GM23248 (cell line): ENCODE measurements around the gene PELI2.

ENCODE experiments used
- EZH2 ChIP-seq: fragments of 200-600 bp; sonication (generic); IDR thresholded peaks from 2 replicates; pipeline ENCODE4 v1.6.1; 2018; ENCODE audit warnings: antibody characterized with exemption, mild to moderate bottlenecking; ENCODE audit not compliant: insufficient read depth, poor library complexity, severe bottlenecking
- EZH2phosphoT487 ChIP-seq: fragments of 200-600 bp; sonication (generic); IDR thresholded peaks from 2 replicates; pipeline ENCODE4 v1.6.1; 2018; ENCODE audit warnings: antibody characterized with exemption, moderate library complexity, mild to moderate bottlenecking, low read depth; ENCODE audit not compliant: insufficient read depth

GRCh38 chr14:56202256-56202655 is 84.0 kb downstream of the PELI2 start:
- TF ChIP-seq EZH2 (no peak), EZH2phosphoT487 (no peak)
